Subcutaneous abdominal adipose tissue (tissue), 5 donors: ENCODE data around the gene KLHDC7B.

ENCODE experiments used
- H3K27ac ChIP-seq: one replicate; pipeline ENCODE4 v1.7.0; 2013; ENCODE audit warnings: low read depth, mild to moderate bottlenecking, inconsistent platforms, low read length, moderate library complexity
- H3K27me3 ChIP-seq, 5 donors: one replicate each; pipeline ENCODE4 v1.7.0; 2013; ENCODE audit warnings: low read length in 5 of 5, inconsistent platforms in 1 of 5; ENCODE audit not compliant: control insufficient read depth in 5 of 5, insufficient read depth in 4 of 5
- H3K36me3 ChIP-seq, 5 donors: one replicate each; pipeline ENCODE4 v1.7.0; 2013; ENCODE audit warnings: low read length in 5 of 5; ENCODE audit not compliant: control insufficient read depth in 5 of 5, insufficient read depth in 5 of 5
- H3K4me1 ChIP-seq, 5 donors: one replicate each; pipeline ENCODE4 v1.7.0; 2013; ENCODE audit warnings: low read length in 5 of 5, mild to moderate bottlenecking in 3 of 5, moderate library complexity in 1 of 5; ENCODE audit not compliant: control insufficient read depth in 5 of 5, insufficient read depth in 5 of 5
- H3K4me3 ChIP-seq, 5 donors: one replicate each; pipeline ENCODE4 v1.7.0; 2013; ENCODE audit warnings: low read length in 5 of 5, low read depth in 1 of 5
- H3K9ac ChIP-seq, 5 donors: one replicate each; pipeline ENCODE4 v1.7.0; 2013; ENCODE audit warnings: low read length in 5 of 5, mild to moderate bottlenecking in 4 of 5, moderate library complexity in 3 of 5
- H3K9me3 ChIP-seq, 5 donors: one replicate each; pipeline ENCODE4 v1.7.0; 2013; ENCODE audit warnings: low read length in 5 of 5; ENCODE audit not compliant: control insufficient read depth in 5 of 5
- donor health status: healthy.
- donor health status: healthy.
- donor health status: healthy.
- donor health status: healthy.
- donor health status: healthy.

Gene KLHDC7B

DNA sequence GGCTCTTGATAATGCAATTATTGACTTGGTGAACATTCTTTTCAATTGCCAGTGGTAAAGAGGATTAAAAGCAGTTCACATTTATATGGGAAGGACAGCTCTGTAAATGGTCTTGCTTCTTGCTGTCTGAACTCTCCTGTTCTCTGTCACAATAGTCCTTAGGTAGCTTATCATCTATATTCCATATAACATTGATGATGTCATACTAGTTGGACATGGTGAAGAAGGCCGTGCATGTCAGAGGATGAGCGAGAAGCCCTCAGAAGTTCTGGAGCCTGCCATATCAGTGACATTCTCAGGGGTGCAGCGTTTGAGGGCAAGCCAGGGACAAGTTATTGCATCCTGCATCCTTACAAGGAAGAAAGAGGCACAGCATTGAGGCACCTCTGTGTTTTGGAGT lies 39.5 kb downstream of the KLHDC7B start:
- no peak overlapping the region for H3K4me3 ChIP-seq
- no peak overlapping the region for H3K27ac ChIP-seq
- H3K36me3 ChIP-seq, result peaks cover 0 to 6% (median 3%) of the 10 kb centered on the region in 5 donors
- no peaks in the 10 kb centered on the region for H3K27me3 ChIP-seq
- H3K9me3 ChIP-seq, result no peaks in the 10 kb centered on the region
- no peak overlapping the region for H3K9ac ChIP-seq
- peaks cover 6 to 23% (median 20%) of the 10 kb centered on the region in 5 donors for H3K4me1 ChIP-seq

DNA sequence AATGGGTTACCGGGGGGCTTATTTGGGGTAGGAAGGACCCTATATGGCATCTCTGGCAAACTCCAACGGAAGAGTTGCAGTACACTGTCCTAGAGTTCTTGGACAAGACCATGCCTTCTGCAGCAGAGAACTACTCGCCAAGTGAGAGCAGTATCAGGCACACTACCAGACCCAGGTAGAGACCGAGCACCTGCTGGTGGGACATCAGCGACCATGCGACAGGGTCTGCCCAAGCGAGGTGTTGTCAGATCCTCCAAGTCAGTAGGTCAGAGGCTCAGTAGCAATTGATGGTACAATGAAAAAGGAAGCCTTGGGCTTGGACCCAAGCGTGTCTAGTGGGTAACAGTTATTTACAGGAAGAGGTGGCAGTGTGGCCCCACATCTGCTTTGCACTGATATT lies 40.1 kb downstream of the KLHDC7B start:
- Histone ChIP-seq H3K27ac (no peak overlapping the region), H3K36me3 (peaks cover 0 to 4% (median 2%) of the 10 kb centered on the region in 5 donors), H3K4me1 (peaks cover 6 to 20% (median 20%) of the 10 kb centered on the region in 5 donors)

DNA sequence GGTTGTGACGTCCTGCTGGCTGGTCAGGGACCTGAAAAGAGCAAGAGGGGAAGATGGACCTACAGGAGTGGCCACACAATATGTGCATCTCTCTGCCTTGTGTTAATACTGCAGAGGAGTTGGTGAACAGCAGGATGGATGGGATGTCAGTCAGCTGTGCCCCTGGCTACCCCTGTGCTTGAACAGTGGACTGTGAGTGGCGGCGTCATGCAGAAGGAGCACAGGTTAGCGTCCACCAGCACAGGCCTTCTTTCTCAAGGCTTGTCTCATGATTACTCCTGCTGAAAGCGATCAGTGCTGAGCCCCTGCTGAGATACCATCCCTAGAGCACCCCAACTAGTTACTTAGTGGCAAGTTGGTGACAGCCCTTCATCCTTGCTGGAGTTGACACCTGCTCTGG lies 40.7 kb downstream of the KLHDC7B start:
- H3K27me3 ChIP-seq, result no peaks in the 10 kb centered on the region
- no peak overlapping the region for H3K4me3 ChIP-seq
- no peaks in the 10 kb centered on the region for H3K36me3 ChIP-seq
- H3K27ac ChIP-seq, result no peak overlapping the region
- H3K9me3 ChIP-seq, result no peaks in the 10 kb centered on the region
- H3K4me1 ChIP-seq, result peaks cover 6 to 16% (median 16%) of the 10 kb centered on the region in 5 donors
- no peak overlapping the region for H3K9ac ChIP-seq

More for the DNA sequence above, 40.1 kb downstream of the KLHDC7B start:
- H3K9ac ChIP-seq, result no peak overlapping the region
- H3K27me3 ChIP-seq, result no peaks in the 10 kb centered on the region
- no peaks in the 10 kb centered on the region for H3K9me3 ChIP-seq
- H3K4me3 ChIP-seq, result no peak overlapping the region

- Histone ChIP-seq H3K9ac (no peak overlapping the region), H3K27ac (no peak overlapping the region), H3K4me1 (peaks cover 4 to 8% (median 8%) of the 10 kb centered on the region in 5 donors), H3K27me3 (no peaks in the 10 kb centered on the region), H3K9me3 (no peaks in the 10 kb centered on the region), H3K4me3 (no peak overlapping the region), H3K36me3 (no peaks in the 10 kb centered on the region)
Observed at GRCh38 chr22:50587407-50587806, 41.7 kb downstream of the KLHDC7B start.

GRCh38 chr22:50595189-50595588 lies 49.5 kb downstream of the KLHDC7B start:
- no peak overlapping the region for H3K4me3 ChIP-seq
- no peak overlapping the region for H3K27ac ChIP-seq
- H3K4me1 ChIP-seq, result peaks cover 0 to 4% (median 3%) of the 10 kb centered on the region in 5 donors
- H3K36me3 ChIP-seq, result peaks cover 0 to 3% (median 0%) of the 10 kb centered on the region in 5 donors
- H3K9ac ChIP-seq, result no peak overlapping the region
- peaks cover 0 to 5% (median 4%) of the 10 kb centered on the region in 5 donors for H3K27me3 ChIP-seq
- no peaks in the 10 kb centered on the region for H3K9me3 ChIP-seq

GRCh38 chr22:50597097-50597496 lies 51.4 kb downstream of the KLHDC7B start:
- H3K4me3 ChIP-seq, result no peak overlapping the region

GRCh38 chr22:50599816-50600455 lies 54.2 kb downstream of the KLHDC7B start:
- Histone ChIP-seq H3K4me3 (peak overlapping the region in 2 of 5 donors; percentile 11 to 31), H3K27ac (no peak overlapping the region), H3K9ac (no peak overlapping the region), H3K36me3 (peaks cover 0 to 3% (median 0%) of the 10 kb centered on the region in 5 donors), H3K4me1 (peaks cover 0 to 14% (median 4%) of the 10 kb centered on the region in 5 donors), H3K9me3 (no peaks in the 10 kb centered on the region), H3K27me3 (peaks cover 17 to 40% (median 25%) of the 10 kb centered on the region in 5 donors)

More at GRCh38 chr22:50597097-50597496, 51.4 kb downstream of the KLHDC7B start:
- Histone ChIP-seq H3K4me1 (peaks cover 0 to 10% (median 4%) of the 10 kb centered on the region in 5 donors), H3K27ac (no peak overlapping the region), H3K36me3 (peaks cover 0 to 3% (median 0%) of the 10 kb centered on the region in 5 donors), H3K27me3 (peaks cover 0 to 15% (median 8%) of the 10 kb centered on the region in 5 donors), H3K9ac (no peak overlapping the region), H3K9me3 (no peaks in the 10 kb centered on the region)

GRCh38 chr22:50600538-50600937 lies 54.8 kb downstream of the KLHDC7B start, which contains the start of gene MAPK8IP2:
Gene MAPK8IP2, plus strand, starts transcription at chr22:50600793. Its CDS starts 26 bp downstream, at chr22:50600819.
- H3K36me3 ChIP-seq, result peaks cover 0 to 3% (median 0%) of the 10 kb centered on the region in 5 donors
- H3K9me3 ChIP-seq, result no peaks in the 10 kb centered on the region
- H3K4me3 ChIP-seq, result peak within 1 kb of the TSS in 3 of 5 donors; percentile 17 to 44 (median 26)
- H3K27ac ChIP-seq, result no peak within 1 kb of the TSS
- H3K27me3 ChIP-seq, result peaks cover 23 to 46% (median 31%) of the 10 kb centered on the region in 5 donors
- H3K9ac ChIP-seq, result no peak within 1 kb of the TSS
- H3K4me1 ChIP-seq, result peaks cover 0 to 14% (median 4%) of the 10 kb centered on the region in 5 donors
